ENCODE measurements around the gene PTPN18. TPM values are rescaled to one million over a fixed set of nuclear protein-coding genes. Genes with fewer than 3 reads are reported as not detected.

Gene PTPN18
- polyA plus RNA-seq, 6 donors from 2014 or later = 57.8 to 83.3 (median 68.5) TPM

DNA sequence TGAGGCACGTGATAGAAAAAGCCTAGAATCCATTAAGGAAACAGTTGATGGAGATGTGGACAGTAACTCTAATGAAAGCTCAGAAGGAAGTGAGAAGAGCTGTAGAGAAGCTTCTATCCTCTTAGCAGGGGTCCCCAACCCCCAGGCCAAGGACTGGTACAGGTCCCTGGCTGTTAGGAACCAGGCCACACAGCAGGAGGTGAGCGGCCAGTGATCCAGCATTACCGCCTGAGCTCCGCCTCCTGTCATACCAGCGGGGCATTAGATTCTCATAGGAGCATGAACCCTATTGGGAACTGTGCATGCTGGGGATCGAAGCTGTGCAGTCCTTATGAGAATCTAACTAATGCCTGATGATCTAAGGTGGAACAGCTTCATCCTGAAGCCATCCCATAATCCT, 21.8 kb upstream of the PTPN18 start:
- no peak for DNase-seq
- peaks cover 0 to 8% of the 10 kb centered on the region in 2 donors for H3K36me3 Mint-ChIP-seq

DNA sequence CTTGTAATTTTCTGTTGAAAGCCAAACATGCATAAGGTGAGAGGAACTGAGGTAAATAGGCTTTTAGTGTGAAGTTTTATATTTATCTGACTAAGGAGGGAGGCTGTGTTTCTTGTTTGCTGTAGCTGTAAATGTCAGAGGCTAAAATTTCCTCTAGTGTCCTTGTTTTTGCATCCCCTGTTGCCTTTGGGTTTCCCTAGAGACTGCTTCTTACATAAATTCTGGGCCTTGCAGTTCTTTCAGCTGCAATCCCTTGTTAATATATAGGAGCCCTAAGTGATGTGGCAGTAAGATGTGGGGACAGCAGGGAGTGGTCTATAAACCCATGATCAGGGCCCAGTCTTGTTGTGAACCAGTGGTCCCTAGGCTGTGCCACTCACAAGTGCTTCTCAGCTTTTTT, 20.6 kb upstream of the PTPN18 start:
- Mint-ChIP-seq H3K4me1 (peaks cover 6 to 25% (median 13%) of the 10 kb centered on the region in 3 donors), H3K4me3 (no peak overlapping the region)

More for the DNA sequence above, 21.8 kb upstream of the PTPN18 start:
- Mint-ChIP-seq H3K4me3 (no peak overlapping the region), H3K9me3 (peaks cover 0 to 15% (median 0%) of the 10 kb centered on the region in 7 donors), H3K27me3 (peaks cover under 1 to 32% (median 24%) of the 10 kb centered on the region in 3 donors), H3K4me1 (peaks cover 3 to 15% (median 7%) of the 10 kb centered on the region in 3 donors), H3K27ac (no peak overlapping the region)
- no peak for ATAC-seq (ENCODE audit: low read depth in 2 of 2)

GRCh38 chr2:130336150-130336876, 19.5 kb upstream of the PTPN18 start:
- H3K27ac Mint-ChIP-seq = peak overlapping the region in 1 of 6 donors; percentile 76
- H3K36me3 Mint-ChIP-seq = peaks cover 8 to 10% of the 10 kb centered on the region in 2 donors
- no peak for DNase-seq
- peaks cover 0 to 16% (median 8%) of the 10 kb centered on the region in 3 donors for H3K27me3 Mint-ChIP-seq
- peak overlapping the region in 1 of 8 donors; percentile 75 for H3K4me3 Mint-ChIP-seq
- peaks cover 0 to 15% (median 0%) of the 10 kb centered on the region in 7 donors for H3K9me3 Mint-ChIP-seq
- ATAC-seq (ENCODE audit: low read depth in 2 of 2) = no peak
- peaks cover 13 to 35% (median 22%) of the 10 kb centered on the region in 3 donors for H3K4me1 Mint-ChIP-seq

More for the DNA sequence above, 20.6 kb upstream of the PTPN18 start:
- peaks cover 0 to 27% (median 19%) of the 10 kb centered on the region in 3 donors for H3K27me3 Mint-ChIP-seq
- ATAC-seq (ENCODE audit: low read depth in 2 of 2) = no peak
- peaks cover 7 to 8% of the 10 kb centered on the region in 2 donors for H3K36me3 Mint-ChIP-seq
- H3K27ac Mint-ChIP-seq = no peak overlapping the region
- no peak for DNase-seq
- peaks cover 0 to 15% (median 0%) of the 10 kb centered on the region in 7 donors for H3K9me3 Mint-ChIP-seq

- H3K36me3 Mint-ChIP-seq = peaks cover 8 to 10% of the 10 kb centered on the region in 2 donors
- peak overlapping the region in 4 of 8 donors; percentile 9 to 75 (median 24) for H3K4me3 Mint-ChIP-seq
- H3K27ac Mint-ChIP-seq = peak overlapping the region in 4 of 6 donors; percentile 47 to 88 (median 78)
- no peak for ATAC-seq (ENCODE audit: low read depth in 2 of 2)
- H3K9me3 Mint-ChIP-seq = peaks cover 0 to 15% (median 0%) of the 10 kb centered on the region in 7 donors
- peaks cover 19 to 40% (median 29%) of the 10 kb centered on the region in 3 donors for H3K4me1 Mint-ChIP-seq
- peaks cover 0 to 8% (median 5%) of the 10 kb centered on the region in 3 donors for H3K27me3 Mint-ChIP-seq
- DNase-seq = peak; percentile 31
Observed at GRCh38 chr2:130336877-130337734, 18.8 kb upstream of the PTPN18 start.

DNA sequence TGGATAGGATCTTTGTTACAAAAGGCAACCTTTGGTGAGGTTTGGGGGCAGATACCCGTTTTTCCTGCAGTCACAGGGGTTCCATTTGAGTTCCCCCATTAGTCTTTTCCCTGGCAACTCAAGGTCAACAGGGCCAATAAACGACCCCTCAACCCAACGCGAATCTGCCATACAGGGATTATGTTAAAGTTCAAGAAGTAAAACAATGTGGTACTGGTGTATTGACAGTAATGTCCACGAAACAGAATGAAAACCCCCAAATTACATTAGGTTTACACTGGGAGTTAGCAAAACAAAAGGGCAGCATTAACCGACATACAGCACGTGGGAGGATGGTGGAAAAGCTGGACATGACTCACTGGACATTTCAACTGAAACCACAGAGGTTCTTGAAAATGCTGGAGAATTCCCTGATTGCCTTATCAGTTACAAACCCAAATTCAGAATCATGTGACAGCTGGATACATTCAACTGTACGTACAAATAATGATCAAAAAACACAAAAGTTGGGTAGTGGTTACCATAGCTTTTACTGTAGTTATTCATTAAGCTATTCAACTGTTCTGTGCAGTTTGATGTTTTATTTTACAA, 18.0 kb upstream of the PTPN18 start:
- H3K4me1 Mint-ChIP-seq = peaks cover 21 to 35% (median 26%) of the 10 kb centered on the region in 3 donors
- DNase-seq (no peak), ATAC-seq (ENCODE audit: low read depth in 2 of 2) (no peak)
- peaks cover 0 to 15% (median 1%) of the 10 kb centered on the region in 7 donors for H3K9me3 Mint-ChIP-seq
- peak overlapping the region in 1 of 8 donors; percentile 75 for H3K4me3 Mint-ChIP-seq
- peaks cover 0 to under 1% (median 0%) of the 10 kb centered on the region in 3 donors for H3K27me3 Mint-ChIP-seq
- H3K36me3 Mint-ChIP-seq = peaks cover 8 to 10% of the 10 kb centered on the region in 2 donors
- peak overlapping the region in 1 of 6 donors; percentile 50 for H3K27ac Mint-ChIP-seq

DNA sequence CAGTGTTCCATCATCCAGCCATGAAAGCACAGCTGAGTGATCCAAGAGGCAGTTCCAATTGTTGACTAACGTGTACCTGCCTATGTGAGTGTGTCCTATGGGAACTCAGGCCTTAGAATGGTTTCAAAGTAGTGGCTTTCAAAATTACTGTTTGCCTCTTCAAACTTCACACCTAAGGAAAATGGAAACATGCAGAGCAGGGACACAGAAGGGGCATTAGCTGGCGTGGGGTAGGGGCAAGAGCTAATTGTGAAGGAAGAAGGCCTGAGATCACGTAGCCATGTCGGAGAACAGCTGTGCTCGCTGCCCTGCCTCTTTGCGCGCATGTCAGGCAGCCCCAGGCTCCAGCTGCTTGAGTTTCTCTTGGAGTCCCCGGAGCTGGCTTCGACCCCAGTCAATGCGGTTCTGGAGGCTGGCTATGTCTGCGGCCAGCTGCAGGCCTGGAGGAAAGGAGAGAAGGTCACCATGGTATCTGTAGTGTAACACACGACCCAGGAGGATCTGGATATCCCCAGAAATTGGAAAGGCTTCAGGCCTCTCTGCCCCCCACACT, 17.0 kb upstream of the PTPN18 start:
- H3K27ac Mint-ChIP-seq = peak overlapping the region in 1 of 6 donors; percentile 56
- no peak for ATAC-seq (ENCODE audit: low read depth in 2 of 2)
- peaks cover 21 to 44% (median 36%) of the 10 kb centered on the region in 3 donors for H3K4me1 Mint-ChIP-seq
- H3K36me3 Mint-ChIP-seq = peaks cover 8 to 10% of the 10 kb centered on the region in 2 donors
- H3K4me3 Mint-ChIP-seq = peak overlapping the region in 3 of 8 donors; percentile 39 to 74 (median 54)
- H3K27me3 Mint-ChIP-seq = no peaks in the 10 kb centered on the region
- H3K9me3 Mint-ChIP-seq = peaks cover 0 to 15% (median 1%) of the 10 kb centered on the region in 7 donors
- no peak for DNase-seq

DNA sequence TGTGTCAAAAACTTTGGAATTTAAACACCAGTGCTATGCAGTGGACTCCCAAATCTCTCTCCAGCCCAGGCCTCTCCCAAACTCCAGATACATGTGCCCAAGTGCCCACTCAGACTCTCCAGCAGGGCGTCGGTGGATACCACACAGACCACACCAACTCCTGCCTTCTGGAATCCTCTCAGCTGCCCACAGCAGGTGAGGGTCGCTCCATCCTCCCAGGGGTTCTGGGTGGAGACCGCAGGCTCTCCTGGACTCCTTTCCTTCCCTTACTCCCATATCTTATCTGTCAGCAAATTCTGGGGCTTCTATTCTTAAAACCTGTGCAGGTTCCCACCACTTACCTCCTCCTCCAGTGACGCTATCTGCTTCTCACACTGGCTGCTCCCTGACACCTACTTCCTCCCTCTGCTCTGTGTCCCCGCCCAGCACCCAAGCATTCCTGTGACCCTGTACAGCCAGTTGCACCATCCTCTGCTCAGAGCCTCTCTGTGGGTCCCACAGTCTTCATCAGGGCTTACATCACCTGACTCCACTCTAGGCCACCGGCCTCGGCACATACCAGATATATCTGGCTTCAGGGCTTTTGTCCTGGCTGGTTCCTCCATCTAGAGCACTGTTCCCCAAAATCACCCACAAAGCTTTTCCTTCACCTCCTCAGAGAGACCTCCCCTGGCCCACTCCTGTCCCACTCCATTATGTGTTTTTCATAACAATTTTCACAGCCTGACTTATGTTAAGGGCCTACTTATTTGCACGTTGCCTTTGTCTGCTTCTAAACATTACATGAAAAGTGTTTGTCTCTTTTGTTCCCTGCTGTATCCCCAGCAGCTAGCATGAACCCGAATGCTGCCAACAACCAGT, 15.7 kb upstream of the PTPN18 start:
- H3K27ac Mint-ChIP-seq = peak overlapping the region in 4 of 6 donors; percentile 33 to 66 (median 55)
- H3K4me1 Mint-ChIP-seq = peaks cover 25 to 55% (median 36%) of the 10 kb centered on the region in 3 donors
- peak overlapping the region in 4 of 8 donors; percentile 18 to 99 (median 64) for H3K4me3 Mint-ChIP-seq
- DNase-seq = no peak
- ATAC-seq (ENCODE audit: low read depth in 2 of 2) = no peak
- H3K27me3 Mint-ChIP-seq = no peaks in the 10 kb centered on the region
- peaks cover 8 to 15% of the 10 kb centered on the region in 2 donors for H3K36me3 Mint-ChIP-seq
- peaks cover 0 to 9% (median 0%) of the 10 kb centered on the region in 7 donors for H3K9me3 Mint-ChIP-seq

DNA sequence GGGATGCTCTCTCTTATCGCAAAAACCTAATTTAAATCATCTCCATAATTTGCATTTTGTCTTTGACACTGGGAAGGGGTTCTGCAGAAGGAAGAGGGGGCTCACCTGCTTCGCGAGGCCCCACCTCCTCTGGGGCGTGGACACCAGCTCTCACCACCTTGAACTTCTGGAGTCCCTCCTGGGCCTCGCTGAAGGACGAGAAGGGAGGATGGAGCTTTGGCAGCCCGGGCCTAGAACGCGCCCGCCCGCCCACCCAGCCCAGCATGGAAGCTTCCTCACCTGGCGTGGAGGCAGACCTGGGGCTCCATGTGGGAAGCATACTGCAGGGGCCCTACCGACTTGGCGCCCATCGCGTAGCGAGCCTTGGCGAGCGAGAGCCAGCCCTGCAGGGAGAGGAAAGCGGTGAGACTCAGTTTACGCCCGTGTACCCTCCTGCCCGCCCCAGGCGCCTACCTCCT, 14.3 kb upstream of the PTPN18 start:
- no peak for DNase-seq
- H3K27ac Mint-ChIP-seq = peak overlapping the region; percentile 98 to 100 (median 99)
- peaks cover 12 to 25% of the 10 kb centered on the region in 2 donors for H3K36me3 Mint-ChIP-seq

DNA sequence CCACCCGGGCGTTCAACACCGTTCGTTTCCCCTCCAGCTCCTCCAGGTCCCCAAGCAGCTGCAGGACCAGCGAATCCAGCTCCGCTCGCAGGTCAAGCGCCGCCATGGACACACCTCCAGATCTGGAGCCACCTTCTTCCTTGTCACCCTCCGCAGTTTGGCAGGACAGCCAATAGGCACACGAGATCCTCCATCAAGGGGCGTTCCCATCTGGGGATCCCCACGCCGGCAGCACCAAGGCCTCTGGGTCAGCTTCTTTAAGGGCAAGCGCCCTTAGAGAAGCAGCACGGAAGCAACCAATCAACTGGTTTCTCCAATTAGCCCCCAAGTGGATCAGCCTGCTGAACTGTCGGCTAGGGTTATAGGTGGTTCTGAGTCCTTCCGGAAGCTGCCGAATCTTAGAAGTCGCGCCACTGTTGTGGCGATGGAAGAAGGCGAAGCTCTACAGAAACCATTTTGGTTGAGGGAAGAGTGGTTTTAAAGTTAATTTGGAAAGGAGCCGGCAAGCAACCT, 13.8 kb upstream of the PTPN18 start:
- H3K27me3 Mint-ChIP-seq = no peaks in the 10 kb centered on the region
- H3K9me3 Mint-ChIP-seq = peaks cover 0 to 1% (median 0%) of the 10 kb centered on the region in 7 donors
- peaks cover 29 to 57% (median 42%) of the 10 kb centered on the region in 3 donors for H3K4me1 Mint-ChIP-seq
- ATAC-seq (ENCODE audit: low read depth in 2 of 2) (peak; percentile 69 to 70), DNase-seq (peak; percentile 86)
- H3K4me3 Mint-ChIP-seq = peak overlapping the region; percentile 98 to 100 (median 100)
- peaks cover 15 to 28% of the 10 kb centered on the region in 2 donors for H3K36me3 Mint-ChIP-seq
- peak overlapping the region; percentile 98 to 100 (median 99) for H3K27ac Mint-ChIP-seq

More for the DNA sequence above, 14.3 kb upstream of the PTPN18 start:
- H3K4me1 Mint-ChIP-seq = peaks cover 29 to 60% (median 42%) of the 10 kb centered on the region in 3 donors
- ATAC-seq (ENCODE audit: low read depth in 2 of 2) = no peak
- peak overlapping the region; percentile 98 to 100 (median 100) for H3K4me3 Mint-ChIP-seq
- peaks cover 0 to 1% (median 0%) of the 10 kb centered on the region in 7 donors for H3K9me3 Mint-ChIP-seq
- no peaks in the 10 kb centered on the region for H3K27me3 Mint-ChIP-seq

GRCh38 chr2:130342533-130343275, 13.2 kb upstream of the PTPN18 start, which contains the start of gene IMP4:
Gene IMP4, plus strand, starts transcription at chr2:130342897. Its CDS starts 36 bp downstream, at chr2:130342933.
- Mint-ChIP-seq H3K36me3 (peaks cover 20 to 34% of the 10 kb centered on the region in 2 donors), H3K27ac (peak within 1 kb of the TSS; percentile 98 to 100 (median 99)), H3K4me3 (peak within 1 kb of the TSS; percentile 98 to 100 (median 100)), H3K4me1 (peaks cover 29 to 59% (median 42%) of the 10 kb centered on the region in 3 donors), H3K9me3 (peaks cover 0 to 1% (median 0%) of the 10 kb centered on the region in 7 donors), H3K27me3 (no peaks in the 10 kb centered on the region)
- ATAC-seq (ENCODE audit: low read depth in 2 of 2) = peak; percentile 84 to 86
- peak; percentile 95 for DNase-seq

GRCh38 chr2:130344578-130344977, 11.3 kb upstream of the PTPN18 start:
- DNase-seq (no peak), ATAC-seq (ENCODE audit: low read depth in 2 of 2) (no peak)
- Mint-ChIP-seq H3K4me3 (peak overlapping the region in 7 of 8 donors; percentile 60 to 100 (median 99)), H3K27me3 (no peaks in the 10 kb centered on the region), H3K9me3 (peaks cover 0 to 1% (median 0%) of the 10 kb centered on the region in 7 donors), H3K4me1 (peaks cover 29 to 60% (median 47%) of the 10 kb centered on the region in 3 donors), H3K27ac (no peak overlapping the region), H3K36me3 (peaks cover 14 to 33% of the 10 kb centered on the region in 2 donors)

All from naive B cell (primary cell).